SKM-1 (cell line): ENCODE results near the gene PSMD9.
"Not testable (repeated sequence)": the region's sequence is repeated elsewhere in the genome, so short reads cannot be mapped to it uniquely, and the experiment has no call there.

Source experiments
- DNase-seq: peaks from one replicate; lab custom pipeline; 2025; ENCODE audit not compliant: unreplicated experiment; lab: John Stamatoyannopoulos, UW

The PSMD9 gene

GRCh38 chr12:121872546-121873215 lies 15.9 kb upstream of the PSMD9 start:
- DNase-seq: no peak

- no peak for DNase-seq
Measured at GRCh38 chr12:121873216-121873569, 15.4 kb upstream of the PSMD9 start.

- peak; percentile 39 for DNase-seq
Measured at GRCh38 chr12:121874071-121874470, 14.5 kb upstream of the PSMD9 start.

GRCh38 chr12:121875582-121875981 lies 13.0 kb upstream of the PSMD9 start:
- DNase-seq: no peak

GRCh38 chr12:121876080-121876447 lies 12.5 kb upstream of the PSMD9 start:
- DNase-seq: not testable (repeated sequence)

- DNase-seq: no peak
Measured at GRCh38 chr12:121883315-121883660, 5.3 kb upstream of the PSMD9 start.

- DNase-seq: not testable (repeated sequence)
Measured at GRCh38 chr12:121885129-121885528, 3.5 kb upstream of the PSMD9 start.

GRCh38 chr12:121888083-121888477 lies 510 bp upstream of the PSMD9 start:
- DNase-seq: no peak

- no peak for DNase-seq
Measured at GRCh38 chr12:121889274-121889624, 659 bp downstream of the PSMD9 start.

- not testable (repeated sequence) for DNase-seq
Measured at GRCh38 chr12:121889661-121890060, 1.1 kb downstream of the PSMD9 start.

- DNase-seq: no peak
Measured at GRCh38 chr12:121892673-121893561, 4.3 kb downstream of the PSMD9 start.

GRCh38 chr12:121893961-121894460 lies 5.4 kb downstream of the PSMD9 start:
- DNase-seq: no peak

GRCh38 chr12:121894633-121895032 lies 6.0 kb downstream of the PSMD9 start:
- DNase-seq: no peak

- no peak for DNase-seq
Measured at GRCh38 chr12:121898287-121898686, 9.7 kb downstream of the PSMD9 start.

GRCh38 chr12:121899590-121899989 lies 11.0 kb downstream of the PSMD9 start:
- DNase-seq: no peak

- no peak for DNase-seq
Measured at GRCh38 chr12:121903202-121903601, 14.6 kb downstream of the PSMD9 start.

- no peak for DNase-seq
Measured at GRCh38 chr12:121905746-121906145, 17.2 kb downstream of the PSMD9 start.

- no peak for DNase-seq
Measured at GRCh38 chr12:121908702-121909101, 20.1 kb downstream of the PSMD9 start.

- DNase-seq: no peak
Measured at GRCh38 chr12:121911824-121912585, 23.4 kb downstream of the PSMD9 start.

GRCh38 chr12:121915841-121916321 lies 27.3 kb downstream of the PSMD9 start:
- DNase-seq: no peak

GRCh38 chr12:121916719-121917118 lies 28.1 kb downstream of the PSMD9 start:
- DNase-seq: no peak
